Body of pancreas (tissue), 4 donors: Measurements from ENCODE around the gene ERBB4.

ENCODE experiments used
- POLR2A ChIP-seq, 3 donors: fragments of 450-650 bp; IDR thresholded peaks; one replicate each; pipeline ENCODE4 v1.6.1; 2016; ENCODE audit warnings: antibody characterized with exemption in 3 of 3, mild to moderate bottlenecking in 2 of 3
- TF ChIP-seq, protein P1 (sequence below), 7 experiments: fragments of 450-650 bp in 4 of 7; fragments of 200-600 bp in 3 of 7; sonication (generic) in 3 of 7; IDR thresholded peaks; one replicate each; pipeline ENCODE4 v1.5.1; 2016 to 2019; ENCODE audit warnings: antibody characterized with exemption in 7 of 7

DNA sequence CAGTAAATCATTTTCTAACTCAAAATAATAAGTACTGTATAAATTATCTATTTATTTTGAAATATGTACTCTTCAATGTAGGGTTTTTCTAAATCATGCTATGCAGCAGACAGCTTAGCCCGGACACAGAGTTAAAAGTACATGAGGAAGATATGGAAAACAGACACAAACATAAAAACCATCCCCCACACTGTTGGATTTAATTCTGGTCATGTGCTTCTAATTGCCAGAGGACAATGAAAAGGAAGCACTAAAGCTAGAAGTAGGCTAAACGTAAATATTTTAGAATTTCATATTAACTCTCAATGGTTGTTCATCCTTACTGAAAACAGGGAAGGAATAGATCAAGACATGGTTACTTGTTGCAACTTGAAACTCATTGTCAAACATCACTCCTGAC, 420.7 kb downstream of the ERBB4 start:
- TF ChIP-seq, protein P1, sequence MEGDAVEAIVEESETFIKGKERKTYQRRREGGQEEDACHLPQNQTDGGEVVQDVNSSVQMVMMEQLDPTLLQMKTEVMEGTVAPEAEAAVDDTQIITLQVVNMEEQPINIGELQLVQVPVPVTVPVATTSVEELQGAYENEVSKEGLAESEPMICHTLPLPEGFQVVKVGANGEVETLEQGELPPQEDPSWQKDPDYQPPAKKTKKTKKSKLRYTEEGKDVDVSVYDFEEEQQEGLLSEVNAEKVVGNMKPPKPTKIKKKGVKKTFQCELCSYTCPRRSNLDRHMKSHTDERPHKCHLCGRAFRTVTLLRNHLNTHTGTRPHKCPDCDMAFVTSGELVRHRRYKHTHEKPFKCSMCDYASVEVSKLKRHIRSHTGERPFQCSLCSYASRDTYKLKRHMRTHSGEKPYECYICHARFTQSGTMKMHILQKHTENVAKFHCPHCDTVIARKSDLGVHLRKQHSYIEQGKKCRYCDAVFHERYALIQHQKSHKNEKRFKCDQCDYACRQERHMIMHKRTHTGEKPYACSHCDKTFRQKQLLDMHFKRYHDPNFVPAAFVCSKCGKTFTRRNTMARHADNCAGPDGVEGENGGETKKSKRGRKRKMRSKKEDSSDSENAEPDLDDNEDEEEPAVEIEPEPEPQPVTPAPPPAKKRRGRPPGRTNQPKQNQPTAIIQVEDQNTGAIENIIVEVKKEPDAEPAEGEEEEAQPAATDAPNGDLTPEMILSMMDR (IDR thresholded peaks at IDR 0.05) = no peak
- TF ChIP-seq POLR2A (IDR thresholded peaks at IDR 0.05) = no peak
